ENCODE measurements around the gene MYO10. TPM values are rescaled to one million over a fixed set of nuclear protein-coding genes. Genes with fewer than 3 reads are reported as not detected.

MYO10 gene
- total RNA-seq, 1 experiment from 2014 or later = 71.9 TPM

DNA sequence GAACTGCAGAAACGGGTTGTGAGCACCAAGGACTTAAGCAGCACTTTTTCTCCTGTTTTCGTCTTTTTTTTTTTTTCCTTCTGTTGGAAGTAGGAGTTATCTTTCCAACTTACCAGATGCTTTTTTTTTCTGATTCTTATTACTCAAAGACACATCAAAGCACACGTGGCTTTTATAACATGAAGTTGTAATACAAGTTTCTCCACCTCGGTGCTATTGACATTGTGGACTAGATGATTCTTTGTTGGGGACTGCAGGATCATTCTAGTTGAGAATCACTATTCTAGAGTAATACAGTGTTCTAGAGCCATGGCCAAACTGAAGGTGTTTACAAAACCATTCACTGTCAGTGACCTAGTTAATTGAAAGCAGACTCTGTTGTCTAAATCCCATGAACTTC lies 51.5 kb downstream of the MYO10 start:
- TF ChIP-seq, protein P1, sequence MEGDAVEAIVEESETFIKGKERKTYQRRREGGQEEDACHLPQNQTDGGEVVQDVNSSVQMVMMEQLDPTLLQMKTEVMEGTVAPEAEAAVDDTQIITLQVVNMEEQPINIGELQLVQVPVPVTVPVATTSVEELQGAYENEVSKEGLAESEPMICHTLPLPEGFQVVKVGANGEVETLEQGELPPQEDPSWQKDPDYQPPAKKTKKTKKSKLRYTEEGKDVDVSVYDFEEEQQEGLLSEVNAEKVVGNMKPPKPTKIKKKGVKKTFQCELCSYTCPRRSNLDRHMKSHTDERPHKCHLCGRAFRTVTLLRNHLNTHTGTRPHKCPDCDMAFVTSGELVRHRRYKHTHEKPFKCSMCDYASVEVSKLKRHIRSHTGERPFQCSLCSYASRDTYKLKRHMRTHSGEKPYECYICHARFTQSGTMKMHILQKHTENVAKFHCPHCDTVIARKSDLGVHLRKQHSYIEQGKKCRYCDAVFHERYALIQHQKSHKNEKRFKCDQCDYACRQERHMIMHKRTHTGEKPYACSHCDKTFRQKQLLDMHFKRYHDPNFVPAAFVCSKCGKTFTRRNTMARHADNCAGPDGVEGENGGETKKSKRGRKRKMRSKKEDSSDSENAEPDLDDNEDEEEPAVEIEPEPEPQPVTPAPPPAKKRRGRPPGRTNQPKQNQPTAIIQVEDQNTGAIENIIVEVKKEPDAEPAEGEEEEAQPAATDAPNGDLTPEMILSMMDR (IDR thresholded peaks at IDR 0.05) = no peak
- TF ChIP-seq SIN3A (IDR thresholded peaks at IDR 0.05; ENCODE audit: borderline replicate concordance, insufficient read depth, low read depth, low read length) (no peak), POLR2AphosphoS5 (IDR thresholded peaks at IDR 0.05; ENCODE audit: low read depth, low read length) (no peak), TCF7L2 (IDR thresholded peaks at IDR 0.05; ENCODE audit: low read depth, low read length) (no peak)
- TF ChIP-seq, protein P2, sequence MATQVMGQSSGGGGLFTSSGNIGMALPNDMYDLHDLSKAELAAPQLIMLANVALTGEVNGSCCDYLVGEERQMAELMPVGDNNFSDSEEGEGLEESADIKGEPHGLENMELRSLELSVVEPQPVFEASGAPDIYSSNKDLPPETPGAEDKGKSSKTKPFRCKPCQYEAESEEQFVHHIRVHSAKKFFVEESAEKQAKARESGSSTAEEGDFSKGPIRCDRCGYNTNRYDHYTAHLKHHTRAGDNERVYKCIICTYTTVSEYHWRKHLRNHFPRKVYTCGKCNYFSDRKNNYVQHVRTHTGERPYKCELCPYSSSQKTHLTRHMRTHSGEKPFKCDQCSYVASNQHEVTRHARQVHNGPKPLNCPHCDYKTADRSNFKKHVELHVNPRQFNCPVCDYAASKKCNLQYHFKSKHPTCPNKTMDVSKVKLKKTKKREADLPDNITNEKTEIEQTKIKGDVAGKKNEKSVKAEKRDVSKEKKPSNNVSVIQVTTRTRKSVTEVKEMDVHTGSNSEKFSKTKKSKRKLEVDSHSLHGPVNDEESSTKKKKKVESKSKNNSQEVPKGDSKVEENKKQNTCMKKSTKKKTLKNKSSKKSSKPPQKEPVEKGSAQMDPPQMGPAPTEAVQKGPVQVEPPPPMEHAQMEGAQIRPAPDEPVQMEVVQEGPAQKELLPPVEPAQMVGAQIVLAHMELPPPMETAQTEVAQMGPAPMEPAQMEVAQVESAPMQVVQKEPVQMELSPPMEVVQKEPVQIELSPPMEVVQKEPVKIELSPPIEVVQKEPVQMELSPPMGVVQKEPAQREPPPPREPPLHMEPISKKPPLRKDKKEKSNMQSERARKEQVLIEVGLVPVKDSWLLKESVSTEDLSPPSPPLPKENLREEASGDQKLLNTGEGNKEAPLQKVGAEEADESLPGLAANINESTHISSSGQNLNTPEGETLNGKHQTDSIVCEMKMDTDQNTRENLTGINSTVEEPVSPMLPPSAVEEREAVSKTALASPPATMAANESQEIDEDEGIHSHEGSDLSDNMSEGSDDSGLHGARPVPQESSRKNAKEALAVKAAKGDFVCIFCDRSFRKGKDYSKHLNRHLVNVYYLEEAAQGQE (IDR thresholded peaks at IDR 0.05; ENCODE audit: insufficient read depth in 1 of 2, low read depth in 2 of 2, low read length in 1 of 2) = no peak
- H3K4me1 ChIP-seq (ENCODE audit: control insufficient read depth, insufficient read depth, low read length) = peaks cover 78% of the 10 kb centered on the region
- H3K4me3 ChIP-seq (ENCODE audit: low read depth in 2 of 2, low read length in 2 of 2) = no peak overlapping the region
- ChIA-PET POLR2A (no interaction called here), CTCF (interaction anchor here (0.6 kb wide), 1 partner anchor 19 kb away, joined by 5 read pairs; no protein-coding TSS in a partner anchor)
- no peaks in the 10 kb centered on the region for H3K36me3 ChIP-seq (ENCODE audit: control insufficient read depth, insufficient read depth, low read length)
- intact Hi-C loops (cut with micrococcal nuclease; ENCODE audit: unreplicated experiment) = no loop called here
- DNase-seq (ENCODE audit: low read depth, low spot score) = no peak
- in situ Hi-C loops (cut with HindIII; ENCODE audit: low pct_unique_long_range_greater_than_20kb, low sequenced_read_pairs) = no loop called here
- no peaks in the 10 kb centered on the region for H3K27me3 ChIP-seq (ENCODE audit: control insufficient read depth, insufficient read depth, low read length)
- no peaks in the 10 kb centered on the region for H3K9me3 ChIP-seq (ENCODE audit: control insufficient read depth, insufficient read depth, low read depth, low read length)
- no peak for ATAC-seq
- BruUV-seq (replicated peaks) = no TSS peak
- H3K27ac ChIP-seq (ENCODE audit: low read length) = peak overlapping the region; percentile 59

DNA sequence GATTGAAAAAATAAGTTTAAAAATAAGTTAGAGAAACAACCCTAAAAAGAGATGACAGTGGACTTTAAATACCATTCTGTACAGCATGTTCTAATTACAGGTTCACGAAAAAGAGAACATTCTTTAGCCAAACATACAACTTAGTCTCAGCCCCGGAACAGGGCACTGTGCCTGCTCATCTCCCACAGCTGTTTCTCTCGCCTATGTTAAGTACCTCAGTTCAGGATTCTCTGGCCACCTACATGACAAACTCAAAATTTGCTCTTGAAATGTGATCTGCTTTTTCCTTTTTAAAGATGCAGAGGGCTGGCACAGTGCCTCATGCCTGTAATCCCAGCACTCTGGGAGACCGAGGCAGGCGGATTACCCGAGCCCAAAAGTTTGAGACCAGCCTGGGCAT lies 52.3 kb downstream of the MYO10 start:
- no peak for DNase-seq (ENCODE audit: low read depth, low spot score)
- no peaks in the 10 kb centered on the region for H3K36me3 ChIP-seq (ENCODE audit: control insufficient read depth, insufficient read depth, low read length)
- in situ Hi-C loops (cut with HindIII; ENCODE audit: low pct_unique_long_range_greater_than_20kb, low sequenced_read_pairs) (no loop called here), intact Hi-C loops (cut with micrococcal nuclease; ENCODE audit: unreplicated experiment) (no loop called here)
- CTCF ChIA-PET = no interaction called here
- POLR2A ChIA-PET = no interaction called here
- H3K4me1 ChIP-seq (ENCODE audit: control insufficient read depth, insufficient read depth, low read length) = peaks cover 78% of the 10 kb centered on the region
- no peak for ATAC-seq
- no peaks in the 10 kb centered on the region for H3K9me3 ChIP-seq (ENCODE audit: control insufficient read depth, insufficient read depth, low read depth, low read length)
- no peaks in the 10 kb centered on the region for H3K27me3 ChIP-seq (ENCODE audit: control insufficient read depth, insufficient read depth, low read length)
- peak overlapping the region; percentile 52; the same call in 1 of the 2 replicates for H3K27ac ChIP-seq (ENCODE audit: low read length)
- BruUV-seq (replicated peaks) = no TSS peak
- TF ChIP-seq SIN3A (IDR thresholded peaks at IDR 0.05; ENCODE audit: borderline replicate concordance, insufficient read depth, low read depth, low read length) = no peak
- TF ChIP-seq, protein P2 (IDR thresholded peaks at IDR 0.05; ENCODE audit: insufficient read depth in 1 of 2, low read depth in 2 of 2, low read length in 1 of 2) = no peak
- TF ChIP-seq, protein P1 (IDR thresholded peaks at IDR 0.05) = no peak
- no peak for TF ChIP-seq TCF7L2 (IDR thresholded peaks at IDR 0.05; ENCODE audit: low read depth, low read length)
- no peak for TF ChIP-seq POLR2AphosphoS5 (IDR thresholded peaks at IDR 0.05; ENCODE audit: low read depth, low read length)
- H3K4me3 ChIP-seq (ENCODE audit: low read depth in 2 of 2, low read length in 2 of 2) = no peak overlapping the region

All from Panc1 (cell line).